Upper lobe of left lung (tissue), 4 donors: Measurements from ENCODE around the gene PKHD1.

Experiments
- POLR2A ChIP-seq, 4 donors: fragments of 450-650 bp; IDR thresholded peaks; one replicate each; pipeline ENCODE4 v1.5.1; 2016 to 2017; ENCODE audit warnings: antibody characterized with exemption in 4 of 4, mild to moderate bottlenecking in 2 of 4
- POLR2AphosphoS5 ChIP-seq, 2 donors: sonication (generic); formaldehyde crosslinking; IDR thresholded peaks; one replicate each; pipeline ENCODE4 v1.5.1; 2017; ENCODE audit warnings: antibody characterized with exemption in 2 of 2
- TF ChIP-seq, protein P1 (sequence below), 6 experiments: fragments of 450-650 bp in 4 of 6; fragments of 200-600 bp in 2 of 6; sonication (generic) in 2 of 6; IDR thresholded peaks; one replicate each; pipeline ENCODE4 v1.5.1; 2016 to 2019; ENCODE audit warnings: antibody characterized with exemption in 6 of 6

DNA sequence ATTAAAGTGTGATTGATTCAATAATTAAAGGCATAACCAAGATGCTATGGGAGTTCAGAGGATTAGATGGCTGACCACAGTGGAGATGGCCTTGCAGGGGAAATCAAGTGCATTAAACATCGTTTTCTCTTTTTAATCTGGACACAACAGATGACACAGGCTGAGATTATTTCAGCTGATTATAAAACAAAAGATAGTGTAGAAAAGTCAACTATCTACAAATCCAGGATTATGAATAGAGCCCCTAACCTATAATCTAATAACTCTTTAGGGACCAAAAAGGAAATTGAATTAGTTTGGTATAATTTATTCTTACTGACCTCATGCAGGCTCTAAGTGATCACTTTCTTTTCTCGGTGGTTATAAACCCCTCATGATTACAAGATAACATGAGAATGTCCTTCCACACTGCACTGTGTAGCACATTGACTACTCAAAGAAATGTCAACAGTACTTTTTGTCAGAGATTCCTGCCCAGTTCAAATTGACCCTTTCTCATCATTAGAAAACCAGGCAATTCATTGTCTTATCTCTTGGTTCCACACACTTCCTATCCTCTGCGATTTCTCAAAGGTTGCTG, 122.1 kb downstream of the PKHD1 start:
- TF ChIP-seq, protein P1, sequence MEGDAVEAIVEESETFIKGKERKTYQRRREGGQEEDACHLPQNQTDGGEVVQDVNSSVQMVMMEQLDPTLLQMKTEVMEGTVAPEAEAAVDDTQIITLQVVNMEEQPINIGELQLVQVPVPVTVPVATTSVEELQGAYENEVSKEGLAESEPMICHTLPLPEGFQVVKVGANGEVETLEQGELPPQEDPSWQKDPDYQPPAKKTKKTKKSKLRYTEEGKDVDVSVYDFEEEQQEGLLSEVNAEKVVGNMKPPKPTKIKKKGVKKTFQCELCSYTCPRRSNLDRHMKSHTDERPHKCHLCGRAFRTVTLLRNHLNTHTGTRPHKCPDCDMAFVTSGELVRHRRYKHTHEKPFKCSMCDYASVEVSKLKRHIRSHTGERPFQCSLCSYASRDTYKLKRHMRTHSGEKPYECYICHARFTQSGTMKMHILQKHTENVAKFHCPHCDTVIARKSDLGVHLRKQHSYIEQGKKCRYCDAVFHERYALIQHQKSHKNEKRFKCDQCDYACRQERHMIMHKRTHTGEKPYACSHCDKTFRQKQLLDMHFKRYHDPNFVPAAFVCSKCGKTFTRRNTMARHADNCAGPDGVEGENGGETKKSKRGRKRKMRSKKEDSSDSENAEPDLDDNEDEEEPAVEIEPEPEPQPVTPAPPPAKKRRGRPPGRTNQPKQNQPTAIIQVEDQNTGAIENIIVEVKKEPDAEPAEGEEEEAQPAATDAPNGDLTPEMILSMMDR (IDR thresholded peaks at IDR 0.05), result no peak
- TF ChIP-seq POLR2AphosphoS5 (IDR thresholded peaks at IDR 0.05), result no peak
- TF ChIP-seq POLR2A (IDR thresholded peaks at IDR 0.05), result no peak
